ENCODE results near the gene PPP1R1B.

The PPP1R1B gene

GRCh38 chr17:39621523-39622379 is 5.0 kb upstream of the PPP1R1B start:
- no peaks in the 10 kb centered on the region for H3K79me2 ChIP-seq (ENCODE audit: insufficient read depth, low read length)
- no peaks in the 10 kb centered on the region for H4K20me1 ChIP-seq (ENCODE audit: low read depth, low read length)
- H3K4me3 ChIP-seq (ENCODE audit: insufficient read depth, low read length, poor library complexity, severe bottlenecking) = no peak overlapping the region
- no peaks in the 10 kb centered on the region for H3K36me3 ChIP-seq (ENCODE audit: low read length)
- TF ChIP-seq CTCF (IDR thresholded peaks at IDR 0.05; ENCODE audit: insufficient read depth, low read length, poor library complexity, severe bottlenecking) (peak; percentile 100), EZH2phosphoT487 (conservative IDR thresholded peaks at IDR 0.05; ENCODE audit: low read length) (no peak)
- peak overlapping the region; percentile 44 for H3K4me2 ChIP-seq (ENCODE audit: low read depth, low read length, poor library complexity, severe bottlenecking)
- H3K27me3 ChIP-seq (ENCODE audit: low read length) = no peaks in the 10 kb centered on the region
- H3F3A ChIP-seq (ENCODE audit: insufficient read depth) = peaks cover 23% of the 10 kb centered on the region
- no peaks in the 10 kb centered on the region for H3K9me3 ChIP-seq (ENCODE audit: insufficient read depth, low read length)
- peak overlapping the region; percentile 68 for H2AFZ ChIP-seq (ENCODE audit: low read depth, low read length, severe bottlenecking)
- H3K9ac ChIP-seq (ENCODE audit: low read length) = peak overlapping the region; percentile 30; the same call in 1 of the 2 replicates
- H3K9me2 ChIP-seq (replicated peaks; ENCODE audit: insufficient read depth, low read length) = no peaks in the 10 kb centered on the region
- H3K27ac ChIP-seq (ENCODE audit: low read depth, low read length) = no peak overlapping the region

GRCh38 chr17:39622380-39623006 is 4.3 kb upstream of the PPP1R1B start:
- peak overlapping the region; percentile 44 for H3K4me2 ChIP-seq (ENCODE audit: low read depth, low read length, poor library complexity, severe bottlenecking)
- peak overlapping the region; percentile 68 for H2AFZ ChIP-seq (ENCODE audit: low read depth, low read length, severe bottlenecking)
- no peaks in the 10 kb centered on the region for H3K27me3 ChIP-seq (ENCODE audit: low read length)
- H3K79me2 ChIP-seq (ENCODE audit: insufficient read depth, low read length) = no peaks in the 10 kb centered on the region
- H3K27ac ChIP-seq (ENCODE audit: low read depth, low read length) = no peak overlapping the region
- peaks cover 15% of the 10 kb centered on the region; the same call in 1 of the 2 replicates for H3F3A ChIP-seq (ENCODE audit: insufficient read depth)
- no peaks in the 10 kb centered on the region for H4K20me1 ChIP-seq (ENCODE audit: low read depth, low read length)
- no peak for TF ChIP-seq CTCF (IDR thresholded peaks at IDR 0.05; ENCODE audit: insufficient read depth, low read length, poor library complexity, severe bottlenecking)
- no peak for TF ChIP-seq EZH2phosphoT487 (conservative IDR thresholded peaks at IDR 0.05; ENCODE audit: low read length)
- no peaks in the 10 kb centered on the region for H3K9me3 ChIP-seq (ENCODE audit: insufficient read depth, low read length)
- H3K36me3 ChIP-seq (ENCODE audit: low read length) = no peaks in the 10 kb centered on the region
- no peak overlapping the region for H3K4me3 ChIP-seq (ENCODE audit: insufficient read depth, low read length, poor library complexity, severe bottlenecking)
- no peaks in the 10 kb centered on the region for H3K9me2 ChIP-seq (replicated peaks; ENCODE audit: insufficient read depth, low read length)
- peak overlapping the region; percentile 30; the same call in 1 of the 2 replicates for H3K9ac ChIP-seq (ENCODE audit: low read length)

GRCh38 chr17:39623356-39623950 is 3.3 kb upstream of the PPP1R1B start:
- H3K27me3 ChIP-seq (ENCODE audit: low read length) = no peaks in the 10 kb centered on the region
- no peak overlapping the region for H3K4me2 ChIP-seq (ENCODE audit: low read depth, low read length, poor library complexity, severe bottlenecking)
- H3K9ac ChIP-seq (ENCODE audit: low read length) = no peak overlapping the region; the same call in 1 of the 2 replicates

More at GRCh38 chr17:39623356-39623950, 3.3 kb upstream of the PPP1R1B start:
- Histone ChIP-seq H4K20me1 (ENCODE audit: low read depth, low read length) (no peaks in the 10 kb centered on the region), H3K9me3 (ENCODE audit: insufficient read depth, low read length) (no peaks in the 10 kb centered on the region), H3F3A (ENCODE audit: insufficient read depth) (peaks cover 11% of the 10 kb centered on the region; the same call in 1 of the 2 replicates), H3K27ac (ENCODE audit: low read depth, low read length) (no peak overlapping the region), H3K79me2 (ENCODE audit: insufficient read depth, low read length) (no peaks in the 10 kb centered on the region), H3K4me3 (ENCODE audit: insufficient read depth, low read length, poor library complexity, severe bottlenecking) (no peak overlapping the region), H2AFZ (ENCODE audit: low read depth, low read length, severe bottlenecking) (no peak overlapping the region), H3K36me3 (ENCODE audit: low read length) (no peaks in the 10 kb centered on the region), H3K9me2 (replicated peaks; ENCODE audit: insufficient read depth, low read length) (no peaks in the 10 kb centered on the region)
- TF ChIP-seq EZH2phosphoT487 (conservative IDR thresholded peaks at IDR 0.05; ENCODE audit: low read length) (no peak), CTCF (IDR thresholded peaks at IDR 0.05; ENCODE audit: insufficient read depth, low read length, poor library complexity, severe bottlenecking) (peak; percentile 93)
